HepG2 (cell line): ENCODE results near the gene MAPK8IP1. TPM values are rescaled to one million over a fixed set of nuclear protein-coding genes. Genes with fewer than 3 reads are reported as not detected.

ENCODE experiments used
- AGO1 ChIP-seq: fragments of 200-400 bp; formaldehyde crosslinking; IDR thresholded peaks from 2 replicates; pipeline ENCODE4 v1.6.1; 2017; ENCODE audit warnings: mild to moderate bottlenecking, low read depth, low read length, moderate library complexity; ENCODE audit not compliant: poor library complexity, severe bottlenecking
- GTF2F1 ChIP-seq: fragments of 150-350 bp; IDR thresholded peaks from 2 replicates; pipeline ENCODE4 v1.6.1; 2014; ENCODE audit warnings: low read length
- GTF3A ChIP-seq: sonication (generic); formaldehyde crosslinking; conservative IDR thresholded peaks from 2 replicates; pipeline ENCODE4 v1.4.0; 2020; ENCODE audit warnings: mild to moderate bottlenecking, missing genetic modification reagents
- GZF1 ChIP-seq: sonication (generic); formaldehyde crosslinking; IDR thresholded peaks from 2 replicates; pipeline ENCODE4 v1.5.1; 2020; ENCODE audit warnings: mild to moderate bottlenecking, missing genetic modification reagents
- HDAC2 ChIP-seq: sonication (generic); formaldehyde crosslinking; IDR thresholded peaks from 2 replicates; pipeline ENCODE4 v1.4.0; 2020; ENCODE audit warnings: missing genetic modification reagents
- MIER2 ChIP-seq: IDR thresholded peaks from 2 replicates; pipeline ENCODE4 v1.6.1; 2016; ENCODE audit warnings: missing biosample characterization, missing genetic modification reagents
- NBN ChIP-seq: fragments of 450-650 bp; conservative IDR thresholded peaks from 2 replicates; pipeline ENCODE4 v1.6.1; 2017
- NR2F1 ChIP-seq, 2 experiments: fragments of 450-650 bp in 1 of 2; formaldehyde crosslinking in 1 of 2; IDR thresholded peaks; 2 replicates each; pipeline versions ENCODE4 v1.5.0 to v1.6.1; 2016 to 2020; ENCODE audit warnings: mild to moderate bottlenecking in 1 of 2, missing compliant biosample characterization in 1 of 2, missing genetic modification reagents in 1 of 2, moderate library complexity in 1 of 2
- RBM39 ChIP-seq: fragments of 200-400 bp; formaldehyde crosslinking; IDR thresholded peaks from one replicate; pipeline ENCODE4 v1.6.1; 2018; ENCODE audit warnings: antibody characterized with exemption, mild to moderate bottlenecking, low read depth, low read length; ENCODE audit not compliant: poor library complexity, severe bottlenecking
- RCOR2 ChIP-seq: IDR thresholded peaks from 2 replicates; pipeline ENCODE4 v1.6.1; 2016; ENCODE audit warnings: missing biosample characterization, missing genetic modification reagents
- REL ChIP-seq: sonication (generic); formaldehyde crosslinking; conservative IDR thresholded peaks from 2 replicates; pipeline ENCODE4 v1.8.0; 2022; ENCODE audit warnings: mild to moderate bottlenecking, missing genetic modification reagents, moderate library complexity
- REXO4 ChIP-seq: sonication (generic); formaldehyde crosslinking; IDR thresholded peaks from 2 replicates; pipeline ENCODE4 v1.8.0; 2022; ENCODE audit warnings: missing genetic modification reagents, mild to moderate bottlenecking, borderline replicate concordance
- SMAD3 ChIP-seq: sonication (generic); formaldehyde crosslinking; IDR thresholded peaks from 2 replicates; pipeline ENCODE4 v1.4.0; 2020; ENCODE audit warnings: missing genetic modification reagents
- THYN1 ChIP-seq: sonication (generic); formaldehyde crosslinking; IDR thresholded peaks from 2 replicates; pipeline ENCODE4 v1.8.1; 2023; ENCODE audit warnings: low read depth, mild to moderate bottlenecking, moderate library complexity, missing genetic modification reagents, borderline replicate concordance
- ZFP36L2 ChIP-seq: sonication (generic); formaldehyde crosslinking; IDR thresholded peaks from 2 replicates; pipeline ENCODE4 v1.4.0; 2020; ENCODE audit warnings: missing genetic modification reagents
- ZNF143 ChIP-seq: sonication (generic); formaldehyde crosslinking; IDR thresholded peaks from 2 replicates; pipeline ENCODE4 v1.4.0; 2020; ENCODE audit warnings: missing genetic modification reagents
- ZNF232 ChIP-seq: sonication (generic); formaldehyde crosslinking; IDR thresholded peaks from 2 replicates; pipeline ENCODE4 v1.4.0; 2020; ENCODE audit warnings: missing genetic modification reagents, borderline replicate concordance
- ZNF282 ChIP-seq: fragments of 450-650 bp; IDR thresholded peaks from 2 replicates; pipeline ENCODE4 v1.6.1; 2018; ENCODE audit not compliant: partially characterized antibody
- ZNF382 ChIP-seq: sonication (generic); formaldehyde crosslinking; IDR thresholded peaks from 2 replicates; pipeline ENCODE4 v1.5.0; 2020; ENCODE audit warnings: missing genetic modification reagents, mild to moderate bottlenecking, borderline replicate concordance
- ZNF550 ChIP-seq: sonication (generic); formaldehyde crosslinking; IDR thresholded peaks from 2 replicates; pipeline ENCODE4 v1.4.0; 2020; ENCODE audit warnings: mild to moderate bottlenecking, missing genetic modification reagents, borderline replicate concordance
- ZSCAN12 ChIP-seq: sonication (generic); formaldehyde crosslinking; IDR thresholded peaks from 2 replicates; pipeline ENCODE4 v1.9.0; 2021; ENCODE audit warnings: mild to moderate bottlenecking, missing genetic modification reagents
- polyA plus RNA-seq, 8 experiments: library from polyadenylated mRNA; depleted of rRNA in 3 of 8; stranded (reverse) in 7 of 8; unstranded in 1 of 8; fragments of >200 nt; fragmentation: Illumina TruSeq in 4 of 8; extraction: Trizol in 4 of 8; gene quantifications; 2 replicates each; pipeline versions ENCODE4 v1.2.1 to v1.2.3, GENCODE V29; 2011 to 2016; ENCODE audit warnings: low read depth in 4 of 8, missing spikeins in 1 of 8, mixed read lengths in 1 of 8; ENCODE audit not compliant: insufficient read depth in 1 of 8
- total RNA-seq, 5 experiments: library from RNA; depleted of rRNA; stranded (reverse); fragments of >200 nt; fragmentation: Illumina TruSeq; extraction: Trizol; gene quantifications; 2 replicates each; pipeline ENCODE4 v1.2.3, GENCODE V29; 2016; ENCODE audit warnings: low read depth in 1 of 5
- TF ChIP-seq, protein P1 (sequence below): sonication (generic); formaldehyde crosslinking; IDR thresholded peaks from 2 replicates; pipeline ENCODE4 v1.5.0; 2020; ENCODE audit warnings: mild to moderate bottlenecking, missing genetic modification reagents, borderline replicate concordance
- TF ChIP-seq, protein P2 (sequence below): sonication (generic); formaldehyde crosslinking; IDR thresholded peaks from 2 replicates; pipeline ENCODE4 v1.4.0; 2020; ENCODE audit warnings: mild to moderate bottlenecking, missing genetic modification reagents
- TF ChIP-seq, protein P3 (sequence below): IDR thresholded peaks from 2 replicates; pipeline ENCODE4 v1.6.1; 2016; ENCODE audit warnings: missing compliant biosample characterization, missing genetic modification reagents, borderline replicate concordance
- TF ChIP-seq, protein P4 (sequence below): sonication (generic); formaldehyde crosslinking; IDR thresholded peaks from 2 replicates; pipeline ENCODE4 v1.4.0; 2020; ENCODE audit warnings: missing genetic modification reagents

Gene MAPK8IP1
- total and polyA plus RNA-seq, 2 of the 13 experiments (the other 11 are each of a cell fraction or from before 2014, with no cell fraction given) = 2.2 to 4.2 TPM

DNA sequence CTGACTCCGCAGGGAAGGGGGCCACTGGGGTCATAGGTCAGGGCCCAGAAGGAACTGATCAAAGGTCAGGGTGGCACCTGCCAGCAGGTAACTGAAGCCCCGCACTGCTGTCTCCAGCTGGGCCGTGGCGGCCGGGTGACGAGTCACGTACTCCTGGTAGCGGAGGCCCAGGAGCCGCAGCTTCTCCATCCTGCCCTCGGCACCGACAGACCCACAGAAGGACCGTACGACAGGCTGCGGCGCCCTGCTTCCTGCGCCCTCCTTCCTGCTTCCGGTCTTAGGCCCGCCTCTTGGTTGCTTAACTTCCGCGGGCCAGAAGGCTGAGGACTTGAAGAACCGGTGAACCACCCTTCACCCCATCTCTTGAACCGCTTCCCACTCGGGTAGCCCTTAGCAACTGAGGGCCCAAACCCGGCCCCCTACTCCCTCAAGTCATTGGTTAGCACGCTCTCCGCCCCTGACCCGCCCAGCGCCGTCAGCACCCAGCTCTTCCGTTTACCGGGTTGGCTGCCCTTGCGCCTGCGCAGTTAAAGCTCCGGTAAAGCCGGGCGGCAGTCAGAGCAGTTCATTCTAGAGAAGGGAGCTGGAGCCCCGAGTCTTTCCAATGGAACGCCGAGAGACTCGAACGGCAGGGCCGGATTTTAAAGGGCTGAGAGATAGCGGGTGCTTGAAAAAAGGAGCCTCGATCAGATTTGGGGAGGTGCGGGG, 32.3 kb downstream of the MAPK8IP1 start, which contains the start of gene PEX16 (continued):
- no peak for TF ChIP-seq ZNF232
- no peak for TF ChIP-seq REXO4 (CRISPR knock-in tag)
- no peak for TF ChIP-seq GTF2F1
- TF ChIP-seq THYN1 (CRISPR knock-in tag) = no peak
- peak; percentile 83; the same call in 1 of the 2 replicates for TF ChIP-seq GTF3A (CRISPR knock-in tag)
- TF ChIP-seq, protein P1, sequence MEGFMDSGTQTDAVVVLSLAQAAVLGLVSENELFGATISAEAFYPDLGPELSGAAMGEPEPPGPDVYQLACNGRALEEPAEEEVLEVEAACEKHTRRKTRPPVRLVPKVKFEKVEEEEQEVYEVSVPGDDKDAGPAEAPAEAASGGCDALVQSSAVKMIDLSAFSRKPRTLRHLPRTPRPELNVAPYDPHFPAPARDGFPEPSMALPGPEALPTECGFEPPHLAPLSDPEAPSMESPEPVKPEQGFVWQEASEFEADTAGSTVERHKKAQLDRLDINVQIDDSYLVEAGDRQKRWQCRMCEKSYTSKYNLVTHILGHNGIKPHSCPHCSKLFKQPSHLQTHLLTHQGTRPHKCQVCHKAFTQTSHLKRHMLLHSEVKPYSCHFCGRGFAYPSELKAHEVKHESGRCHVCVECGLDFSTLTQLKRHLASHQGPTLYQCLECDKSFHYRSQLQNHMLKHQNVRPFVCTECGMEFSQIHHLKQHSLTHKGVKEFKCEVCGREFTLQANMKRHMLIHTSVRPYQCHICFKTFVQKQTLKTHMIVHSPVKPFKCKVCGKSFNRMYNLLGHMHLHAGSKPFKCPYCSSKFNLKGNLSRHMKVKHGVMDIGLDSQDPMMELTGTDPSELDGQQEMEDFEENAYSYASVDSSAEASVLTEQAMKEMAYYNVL (CRISPR knock-in tag) = no peak
- TF ChIP-seq NR2F1 (CRISPR knock-in tag; IDR thresholded peaks at IDR 0.05) = peak in 1 of 2 experiments; percentile 82; a peak in 2 of 4 replicates
- TF ChIP-seq SMAD3 (CRISPR knock-in tag) = peak; percentile 64; the same call in 1 of the 2 replicates
- TF ChIP-seq, protein P2, sequence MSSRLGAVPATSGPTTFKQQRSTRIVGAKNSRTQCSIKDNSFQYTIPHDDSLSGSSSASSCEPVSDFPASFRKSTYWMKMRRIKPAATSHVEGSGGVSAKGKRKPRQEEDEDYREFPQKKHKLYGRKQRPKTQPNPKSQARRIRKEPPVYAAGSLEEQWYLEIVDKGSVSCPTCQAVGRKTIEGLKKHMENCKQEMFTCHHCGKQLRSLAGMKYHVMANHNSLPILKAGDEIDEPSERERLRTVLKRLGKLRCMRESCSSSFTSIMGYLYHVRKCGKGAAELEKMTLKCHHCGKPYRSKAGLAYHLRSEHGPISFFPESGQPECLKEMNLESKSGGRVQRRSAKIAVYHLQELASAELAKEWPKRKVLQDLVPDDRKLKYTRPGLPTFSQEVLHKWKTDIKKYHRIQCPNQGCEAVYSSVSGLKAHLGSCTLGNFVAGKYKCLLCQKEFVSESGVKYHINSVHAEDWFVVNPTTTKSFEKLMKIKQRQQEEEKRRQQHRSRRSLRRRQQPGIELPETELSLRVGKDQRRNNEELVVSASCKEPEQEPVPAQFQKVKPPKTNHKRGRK (CRISPR knock-in tag) = no peak
- peak; percentile 24 for TF ChIP-seq AGO1
- TF ChIP-seq GZF1 = no peak
- TF ChIP-seq ZSCAN12 (CRISPR knock-in tag) = no peak
- no peak for TF ChIP-seq NBN
- TF ChIP-seq RCOR2 (CRISPR knock-in tag) = no peak
- no peak for TF ChIP-seq ZNF382 (CRISPR knock-in tag)
- TF ChIP-seq RBM39 = peak; percentile 34
- no peak for TF ChIP-seq ZNF143 (CRISPR knock-in tag)
- TF ChIP-seq ZNF550 (CRISPR knock-in tag) = no peak
- TF ChIP-seq REL (CRISPR knock-in tag) = no peak
- 0 out of 2 replicates have a peak, but pooled peaks have one; percentile 41 for TF ChIP-seq MIER2 (CRISPR knock-in tag)
- TF ChIP-seq, protein P3, sequence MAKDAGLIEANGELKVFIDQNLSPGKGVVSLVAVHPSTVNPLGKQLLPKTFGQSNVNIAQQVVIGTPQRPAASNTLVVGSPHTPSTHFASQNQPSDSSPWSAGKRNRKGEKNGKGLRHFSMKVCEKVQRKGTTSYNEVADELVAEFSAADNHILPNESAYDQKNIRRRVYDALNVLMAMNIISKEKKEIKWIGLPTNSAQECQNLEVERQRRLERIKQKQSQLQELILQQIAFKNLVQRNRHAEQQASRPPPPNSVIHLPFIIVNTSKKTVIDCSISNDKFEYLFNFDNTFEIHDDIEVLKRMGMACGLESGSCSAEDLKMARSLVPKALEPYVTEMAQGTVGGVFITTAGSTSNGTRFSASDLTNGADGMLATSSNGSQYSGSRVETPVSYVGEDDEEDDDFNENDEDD (CRISPR knock-in tag) = no peak
- TF ChIP-seq, protein P4, sequence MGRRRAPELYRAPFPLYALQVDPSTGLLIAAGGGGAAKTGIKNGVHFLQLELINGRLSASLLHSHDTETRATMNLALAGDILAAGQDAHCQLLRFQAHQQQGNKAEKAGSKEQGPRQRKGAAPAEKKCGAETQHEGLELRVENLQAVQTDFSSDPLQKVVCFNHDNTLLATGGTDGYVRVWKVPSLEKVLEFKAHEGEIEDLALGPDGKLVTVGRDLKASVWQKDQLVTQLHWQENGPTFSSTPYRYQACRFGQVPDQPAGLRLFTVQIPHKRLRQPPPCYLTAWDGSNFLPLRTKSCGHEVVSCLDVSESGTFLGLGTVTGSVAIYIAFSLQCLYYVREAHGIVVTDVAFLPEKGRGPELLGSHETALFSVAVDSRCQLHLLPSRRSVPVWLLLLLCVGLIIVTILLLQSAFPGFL (CRISPR knock-in tag) = no peak
- TF ChIP-seq ZNF282 = no peak
- TF ChIP-seq ZFP36L2 (CRISPR knock-in tag) = no peak
- TF ChIP-seq HDAC2 (CRISPR knock-in tag) = no peak; the same call in 1 of the 2 replicates
